Ramos (cell line): ENCODE results near the gene RMND1.
"Not testable (repeated sequence)": the region's sequence is repeated elsewhere in the genome, so short reads cannot be mapped to it uniquely, and the experiment has no call there.

Experiments used
- in situ Hi-C: fragments of 300-500 bp; cut with MboI; formaldehyde crosslinking; loops from one replicate; pipeline ENCODE4 v1.14.3; 2022; ENCODE audit warnings: low sequenced_read_pairs; ENCODE audit not compliant: unreplicated experiment

RMND1 gene

GRCh38 chr6:151356983-151357382 is 94.9 kb downstream of the RMND1 start:
- in situ Hi-C loops, result not testable (repeated sequence)
